HepG2 (cell line): Measurements from ENCODE around the gene UBASH3A. TPM values are rescaled to one million over a fixed set of nuclear protein-coding genes. Genes with fewer than 3 reads are reported as not detected.
A peak's percentile ranks its signal among the peaks of the same experiment; 100 is the strongest.

Source experiments
- CHD4 ChIP-seq: fragments of 200-600 bp; sonication (generic); IDR thresholded peaks from 2 replicates; pipeline ENCODE4 v1.7.0; 2017; ENCODE audit warnings: mild to moderate bottlenecking, low read length, borderline replicate concordance
- TEAD3 ChIP-seq: optimal IDR thresholded peaks from 2 replicates; pipeline ENCODE3; 2016; ENCODE audit warnings: borderline replicate concordance
- ZBTB38 ChIP-seq: sonication (generic); formaldehyde crosslinking; IDR thresholded peaks from 2 replicates; pipeline ENCODE4 v1.5.1; 2020; ENCODE audit warnings: mild to moderate bottlenecking, missing genetic modification reagents
- ZNF121 ChIP-seq: sonication (generic); formaldehyde crosslinking; IDR thresholded peaks from 2 replicates; pipeline ENCODE4 v1.5.0; 2020; ENCODE audit warnings: mild to moderate bottlenecking, missing genetic modification reagents
- ZNF292 ChIP-seq: sonication (generic); formaldehyde crosslinking; IDR thresholded peaks from 2 replicates; pipeline ENCODE4 v1.8.1; 2022; ENCODE audit warnings: mild to moderate bottlenecking, low read depth, missing genetic modification reagents, borderline replicate concordance
- ZNF614 ChIP-seq: IDR thresholded peaks from 2 replicates; pipeline ENCODE4 v1.6.1; 2018; ENCODE audit warnings: missing biosample characterization, missing genetic modification reagents, inconsistent platforms, borderline replicate concordance
- ZNF644 ChIP-seq: IDR thresholded peaks from 2 replicates; pipeline ENCODE4 v1.6.1; 2016; ENCODE audit warnings: low read depth
- ZNF749 ChIP-seq: sonication (generic); formaldehyde crosslinking; IDR thresholded peaks from 2 replicates; pipeline ENCODE4 v1.8.0; 2022; ENCODE audit warnings: mild to moderate bottlenecking, missing genetic modification reagents, moderate library complexity, borderline replicate concordance
- ZNF782 ChIP-seq: sonication (generic); formaldehyde crosslinking; IDR thresholded peaks from 2 replicates; pipeline ENCODE4 v1.4.0; 2020; ENCODE audit warnings: missing genetic modification reagents, mild to moderate bottlenecking, borderline replicate concordance
- ZNF839 ChIP-seq: sonication (generic); formaldehyde crosslinking; IDR thresholded peaks from 2 replicates; pipeline ENCODE4 v1.4.0; 2020; ENCODE audit warnings: missing genetic modification reagents, mild to moderate bottlenecking, borderline replicate concordance
- polyA plus RNA-seq, 8 experiments: library from polyadenylated mRNA; depleted of rRNA in 3 of 8; stranded (reverse) in 7 of 8; unstranded in 1 of 8; fragments of >200 nt; fragmentation: Illumina TruSeq in 4 of 8; extraction: Trizol in 4 of 8; gene quantifications; 2 replicates each; pipeline versions ENCODE4 v1.2.1 to v1.2.3, GENCODE V29; 2011 to 2016; ENCODE audit warnings: low read depth in 4 of 8, missing spikeins in 1 of 8, mixed read lengths in 1 of 8; ENCODE audit not compliant: insufficient read depth in 1 of 8
- total RNA-seq, 5 experiments: library from RNA; depleted of rRNA; stranded (reverse); fragments of >200 nt; fragmentation: Illumina TruSeq; extraction: Trizol; gene quantifications; 2 replicates each; pipeline ENCODE4 v1.2.3, GENCODE V29; 2016; ENCODE audit warnings: low read depth in 1 of 5
- TF ChIP-seq, protein P1 (sequence below): sonication (generic); formaldehyde crosslinking; IDR thresholded peaks from 2 replicates; pipeline ENCODE4 v1.4.0; 2020; ENCODE audit warnings: missing genetic modification reagents
- TF ChIP-seq, protein P2 (sequence below): sonication (generic); formaldehyde crosslinking; IDR thresholded peaks from 2 replicates; pipeline ENCODE4 v1.4.0; 2020; ENCODE audit warnings: missing genetic modification reagents
- TF ChIP-seq, protein P3 (sequence below): sonication (generic); formaldehyde crosslinking; IDR thresholded peaks from 2 replicates; pipeline ENCODE4 v1.4.0; 2020; ENCODE audit warnings: mild to moderate bottlenecking, missing genetic modification reagents
- TF ChIP-seq, protein P4 (sequence below), 2 experiments: sonication (generic) in 1 of 2; formaldehyde crosslinking in 1 of 2; IDR thresholded peaks; 2 replicates each; pipeline versions ENCODE4 v1.4.0 to v1.6.1; 2016 to 2020; ENCODE audit warnings: borderline replicate concordance in 1 of 2, low read depth in 1 of 2, mild to moderate bottlenecking in 1 of 2, missing genetic modification reagents in 1 of 2
- TF ChIP-seq, protein P5 (sequence below): sonication (generic); formaldehyde crosslinking; IDR thresholded peaks from 2 replicates; pipeline ENCODE4 v1.4.0; 2020; ENCODE audit warnings: missing genetic modification reagents

UBASH3A gene
- total and polyA plus RNA-seq, 2 of the 13 experiments (the other 11 are each of a cell fraction or from before 2014, with no cell fraction given), result not detected

DNA sequence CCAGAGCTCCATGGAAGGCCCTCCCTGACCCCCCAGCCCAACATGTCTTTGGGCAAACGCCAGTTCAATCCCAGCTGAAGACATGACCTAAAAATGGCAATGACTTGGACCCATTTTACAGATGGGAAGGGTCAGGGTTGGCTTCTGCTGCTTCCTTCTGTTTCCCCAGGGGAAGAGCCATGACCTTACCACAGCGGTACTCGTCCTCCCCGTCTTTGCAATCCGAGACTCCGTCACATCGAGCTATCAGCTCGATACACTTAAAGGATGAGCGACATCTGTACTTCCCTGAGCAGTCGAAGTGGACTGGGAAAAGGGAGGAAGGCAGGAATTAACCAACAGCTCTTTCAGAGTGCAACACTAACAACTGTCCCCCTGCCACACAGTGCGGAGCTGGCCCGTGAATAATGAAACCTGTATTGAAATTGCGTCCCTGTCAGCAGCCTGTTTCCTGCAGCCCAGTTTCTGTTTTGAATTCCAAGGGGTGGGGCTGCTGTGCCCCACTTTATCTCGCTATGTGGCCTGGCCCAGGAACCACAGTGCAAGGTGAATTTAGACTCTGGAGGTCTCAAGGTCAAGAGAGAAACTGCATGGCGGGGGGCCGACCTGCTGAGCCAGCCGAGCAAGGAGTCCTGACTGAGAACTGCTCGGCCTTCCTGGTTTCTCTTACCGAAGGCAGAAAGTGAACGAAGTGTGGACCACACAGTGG, 14.8 kb upstream of the UBASH3A start (continued):
- TF ChIP-seq, protein P1, sequence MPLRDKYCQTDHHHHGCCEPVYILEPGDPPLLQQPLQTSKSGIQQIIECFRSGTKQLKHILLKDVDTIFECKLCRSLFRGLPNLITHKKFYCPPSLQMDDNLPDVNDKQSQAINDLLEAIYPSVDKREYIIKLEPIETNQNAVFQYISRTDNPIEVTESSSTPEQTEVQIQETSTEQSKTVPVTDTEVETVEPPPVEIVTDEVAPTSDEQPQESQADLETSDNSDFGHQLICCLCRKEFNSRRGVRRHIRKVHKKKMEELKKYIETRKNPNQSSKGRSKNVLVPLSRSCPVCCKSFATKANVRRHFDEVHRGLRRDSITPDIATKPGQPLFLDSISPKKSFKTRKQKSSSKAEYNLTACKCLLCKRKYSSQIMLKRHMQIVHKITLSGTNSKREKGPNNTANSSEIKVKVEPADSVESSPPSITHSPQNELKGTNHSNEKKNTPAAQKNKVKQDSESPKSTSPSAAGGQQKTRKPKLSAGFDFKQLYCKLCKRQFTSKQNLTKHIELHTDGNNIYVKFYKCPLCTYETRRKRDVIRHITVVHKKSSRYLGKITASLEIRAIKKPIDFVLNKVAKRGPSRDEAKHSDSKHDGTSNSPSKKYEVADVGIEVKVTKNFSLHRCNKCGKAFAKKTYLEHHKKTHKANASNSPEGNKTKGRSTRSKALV (CRISPR knock-in tag), result no peak
- TF ChIP-seq ZBTB38 (CRISPR knock-in tag), result peak; percentile 71
- TF ChIP-seq ZNF839, result 0 out of 2 replicates have a peak, but pooled peaks have one; percentile 33
- TF ChIP-seq ZNF749, result no peak
- no peak for TF ChIP-seq ZNF121 (CRISPR knock-in tag)
- TF ChIP-seq ZNF614 (CRISPR knock-in tag), result no peak
- TF ChIP-seq, protein P2, sequence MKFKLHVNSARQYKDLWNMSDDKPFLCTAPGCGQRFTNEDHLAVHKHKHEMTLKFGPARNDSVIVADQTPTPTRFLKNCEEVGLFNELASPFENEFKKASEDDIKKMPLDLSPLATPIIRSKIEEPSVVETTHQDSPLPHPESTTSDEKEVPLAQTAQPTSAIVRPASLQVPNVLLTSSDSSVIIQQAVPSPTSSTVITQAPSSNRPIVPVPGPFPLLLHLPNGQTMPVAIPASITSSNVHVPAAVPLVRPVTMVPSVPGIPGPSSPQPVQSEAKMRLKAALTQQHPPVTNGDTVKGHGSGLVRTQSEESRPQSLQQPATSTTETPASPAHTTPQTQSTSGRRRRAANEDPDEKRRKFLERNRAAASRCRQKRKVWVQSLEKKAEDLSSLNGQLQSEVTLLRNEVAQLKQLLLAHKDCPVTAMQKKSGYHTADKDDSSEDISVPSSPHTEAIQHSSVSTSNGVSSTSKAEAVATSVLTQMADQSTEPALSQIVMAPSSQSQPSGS, result no peak
- TF ChIP-seq, protein P3, sequence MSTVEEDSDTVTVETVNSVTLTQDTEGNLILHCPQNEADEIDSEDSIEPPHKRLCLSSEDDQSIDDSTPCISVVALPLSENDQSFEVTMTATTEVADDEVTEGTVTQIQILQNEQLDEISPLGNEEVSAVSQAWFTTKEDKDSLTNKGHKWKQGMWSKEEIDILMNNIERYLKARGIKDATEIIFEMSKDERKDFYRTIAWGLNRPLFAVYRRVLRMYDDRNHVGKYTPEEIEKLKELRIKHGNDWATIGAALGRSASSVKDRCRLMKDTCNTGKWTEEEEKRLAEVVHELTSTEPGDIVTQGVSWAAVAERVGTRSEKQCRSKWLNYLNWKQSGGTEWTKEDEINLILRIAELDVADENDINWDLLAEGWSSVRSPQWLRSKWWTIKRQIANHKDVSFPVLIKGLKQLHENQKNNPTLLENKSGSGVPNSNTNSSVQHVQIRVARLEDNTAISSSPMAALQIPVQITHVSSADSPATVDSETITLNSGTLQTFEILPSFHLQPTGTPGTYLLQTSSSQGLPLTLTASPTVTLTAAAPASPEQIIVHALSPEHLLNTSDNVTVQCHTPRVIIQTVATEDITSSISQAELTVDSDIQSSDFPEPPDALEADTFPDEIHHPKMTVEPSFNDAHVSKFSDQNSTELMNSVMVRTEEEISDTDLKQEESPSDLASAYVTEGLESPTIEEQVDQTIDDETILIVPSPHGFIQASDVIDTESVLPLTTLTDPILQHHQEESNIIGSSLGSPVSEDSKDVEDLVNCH (CRISPR knock-in tag), result no peak
- TF ChIP-seq, protein P4, sequence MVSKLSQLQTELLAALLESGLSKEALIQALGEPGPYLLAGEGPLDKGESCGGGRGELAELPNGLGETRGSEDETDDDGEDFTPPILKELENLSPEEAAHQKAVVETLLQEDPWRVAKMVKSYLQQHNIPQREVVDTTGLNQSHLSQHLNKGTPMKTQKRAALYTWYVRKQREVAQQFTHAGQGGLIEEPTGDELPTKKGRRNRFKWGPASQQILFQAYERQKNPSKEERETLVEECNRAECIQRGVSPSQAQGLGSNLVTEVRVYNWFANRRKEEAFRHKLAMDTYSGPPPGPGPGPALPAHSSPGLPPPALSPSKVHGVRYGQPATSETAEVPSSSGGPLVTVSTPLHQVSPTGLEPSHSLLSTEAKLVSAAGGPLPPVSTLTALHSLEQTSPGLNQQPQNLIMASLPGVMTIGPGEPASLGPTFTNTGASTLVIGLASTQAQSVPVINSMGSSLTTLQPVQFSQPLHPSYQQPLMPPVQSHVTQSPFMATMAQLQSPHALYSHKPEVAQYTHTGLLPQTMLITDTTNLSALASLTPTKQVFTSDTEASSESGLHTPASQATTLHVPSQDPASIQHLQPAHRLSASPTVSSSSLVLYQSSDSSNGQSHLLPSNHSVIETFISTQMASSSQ (IDR thresholded peaks at IDR 0.05; ENCODE audit: low read depth), result no peak
- TF ChIP-seq, protein P4 (CRISPR knock-in tag; IDR thresholded peaks at IDR 0.05; ENCODE audit: borderline replicate concordance), result peak; percentile 35; the same call in 1 of the 2 replicates
- TF ChIP-seq, protein P5, sequence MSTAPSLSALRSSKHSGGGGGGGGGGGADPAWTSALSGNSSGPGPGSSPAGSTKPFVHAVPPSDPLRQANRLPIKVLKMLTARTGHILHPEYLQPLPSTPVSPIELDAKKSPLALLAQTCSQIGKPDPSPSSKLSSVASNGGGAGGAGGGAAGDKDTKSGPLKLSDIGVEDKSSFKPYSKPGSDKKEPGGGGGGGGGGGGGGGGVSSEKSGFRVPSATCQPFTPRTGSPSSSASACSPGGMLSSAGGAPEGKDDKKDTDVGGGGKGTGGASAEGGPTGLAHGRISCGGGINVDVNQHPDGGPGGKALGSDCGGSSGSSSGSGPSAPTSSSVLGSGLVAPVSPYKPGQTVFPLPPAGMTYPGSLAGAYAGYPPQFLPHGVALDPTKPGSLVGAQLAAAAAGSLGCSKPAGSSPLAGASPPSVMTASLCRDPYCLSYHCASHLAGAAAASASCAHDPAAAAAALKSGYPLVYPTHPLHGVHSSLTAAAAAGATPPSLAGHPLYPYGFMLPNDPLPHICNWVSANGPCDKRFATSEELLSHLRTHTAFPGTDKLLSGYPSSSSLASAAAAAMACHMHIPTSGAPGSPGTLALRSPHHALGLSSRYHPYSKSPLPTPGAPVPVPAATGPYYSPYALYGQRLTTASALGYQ, result 0 out of 2 replicates have a peak, but pooled peaks have one; percentile 18
- TF ChIP-seq ZNF644, result peak; percentile 16; the same call in 1 of the 2 replicates
- TF ChIP-seq TEAD3 (CRISPR knock-in tag), result peak; percentile 94
- TF ChIP-seq ZNF292, result no peak
- TF ChIP-seq ZNF782 (CRISPR knock-in tag), result no peak
- peak; percentile 54; the same call in 1 of the 2 replicates for TF ChIP-seq CHD4
